Hepatocyte (in vitro differentiated cells): Measurements from ENCODE around the gene C5AR1.

ENCODE experiments used
- CTCF ChIP-seq: fragments of 200-600 bp; sonication (generic); IDR thresholded peaks from 2 replicates; pipeline ENCODE4 v1.5.1; 2016; ENCODE audit warnings: antibody characterized with exemption, mild to moderate bottlenecking; ENCODE audit not compliant: poor library complexity
- EZH2phosphoT487 ChIP-seq: fragments of 200-600 bp; sonication (generic); IDR thresholded peaks from one replicate; pipeline ENCODE4 v1.6.1; 2018; ENCODE audit warnings: antibody characterized with exemption, mild to moderate bottlenecking, low read depth, moderate library complexity; ENCODE audit not compliant: unreplicated experiment, severe bottlenecking

GRCh38 chr19:47310323-47310722, 662 bp downstream of the C5AR1 start:
- TF ChIP-seq CTCF (no peak), EZH2phosphoT487 (no peak)
